OCI-LY7 (cell line): ENCODE data around the gene ENOX1.

Experiments used
- EZH2phosphoT487 ChIP-seq: fragments of 200-600 bp; sonication (generic); IDR thresholded peaks from 2 replicates; pipeline ENCODE4 v1.6.1; 2018; ENCODE audit warnings: low read depth, borderline replicate concordance, mild to moderate bottlenecking, mixed run types, antibody characterized with exemption, low read length, moderate library complexity, mixed read lengths
- TF ChIP-seq, protein P1 (sequence below): fragments of 200-600 bp; sonication (generic); conservative IDR thresholded peaks from 2 replicates; pipeline ENCODE4 v1.5.1; 2014; ENCODE audit warnings: mild to moderate bottlenecking, antibody characterized with exemption, low read length, moderate library complexity, mixed read lengths

DNA sequence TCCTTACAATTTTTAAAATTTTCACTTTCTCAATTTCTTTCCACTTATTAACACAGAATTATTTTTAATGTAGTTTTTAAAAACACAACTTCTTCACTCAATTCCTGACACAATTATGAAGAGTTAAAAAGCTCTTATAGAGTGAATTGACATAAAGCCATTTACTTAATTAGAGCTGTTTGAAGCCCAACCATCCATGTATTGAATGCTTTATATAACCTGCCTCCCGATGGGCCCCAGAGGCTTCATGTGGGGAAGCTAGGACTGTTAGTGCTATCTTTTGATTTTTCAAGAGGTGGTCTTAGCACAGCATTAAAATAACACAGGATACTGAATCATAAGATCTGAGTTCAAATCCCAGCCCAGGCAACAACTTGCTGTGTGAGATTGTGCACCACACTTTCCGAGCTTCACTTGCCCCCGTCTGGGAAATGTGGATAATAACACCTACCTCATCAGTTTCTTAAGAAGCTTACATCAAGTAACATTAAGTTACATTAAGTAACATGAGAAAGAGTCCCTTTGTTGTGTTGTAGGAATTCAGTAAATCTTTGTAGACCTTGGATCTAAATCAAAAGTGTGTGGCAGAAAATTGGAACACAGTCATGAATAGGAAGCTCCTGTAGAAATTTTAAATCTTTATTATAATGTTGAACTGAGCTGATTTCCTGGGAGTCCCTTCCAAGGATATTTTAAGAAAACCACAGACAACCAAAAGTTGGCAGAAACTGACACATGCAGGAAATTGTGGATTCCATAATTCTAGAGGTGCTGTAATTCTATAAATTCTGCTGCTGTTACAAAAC lies 5.5 kb upstream of the ENOX1 start:
- TF ChIP-seq, protein P1, sequence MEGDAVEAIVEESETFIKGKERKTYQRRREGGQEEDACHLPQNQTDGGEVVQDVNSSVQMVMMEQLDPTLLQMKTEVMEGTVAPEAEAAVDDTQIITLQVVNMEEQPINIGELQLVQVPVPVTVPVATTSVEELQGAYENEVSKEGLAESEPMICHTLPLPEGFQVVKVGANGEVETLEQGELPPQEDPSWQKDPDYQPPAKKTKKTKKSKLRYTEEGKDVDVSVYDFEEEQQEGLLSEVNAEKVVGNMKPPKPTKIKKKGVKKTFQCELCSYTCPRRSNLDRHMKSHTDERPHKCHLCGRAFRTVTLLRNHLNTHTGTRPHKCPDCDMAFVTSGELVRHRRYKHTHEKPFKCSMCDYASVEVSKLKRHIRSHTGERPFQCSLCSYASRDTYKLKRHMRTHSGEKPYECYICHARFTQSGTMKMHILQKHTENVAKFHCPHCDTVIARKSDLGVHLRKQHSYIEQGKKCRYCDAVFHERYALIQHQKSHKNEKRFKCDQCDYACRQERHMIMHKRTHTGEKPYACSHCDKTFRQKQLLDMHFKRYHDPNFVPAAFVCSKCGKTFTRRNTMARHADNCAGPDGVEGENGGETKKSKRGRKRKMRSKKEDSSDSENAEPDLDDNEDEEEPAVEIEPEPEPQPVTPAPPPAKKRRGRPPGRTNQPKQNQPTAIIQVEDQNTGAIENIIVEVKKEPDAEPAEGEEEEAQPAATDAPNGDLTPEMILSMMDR: no peak
- no peak for TF ChIP-seq EZH2phosphoT487
